ENCODE measurements around the gene DUSP7.

The DUSP7 gene

GRCh38 chr3:52056521-52056967, at the start of gene DUSP7:
Gene DUSP7, minus strand, starts transcription at chr3:52056571. Its CDS starts 205 bp downstream, at chr3:52056366.
- no peak for DNase-seq

- no peak for DNase-seq
Measured at GRCh38 chr3:52104684-52105640, 48.6 kb upstream of the DUSP7 start.

- no peak for DNase-seq
Measured at GRCh38 chr3:52102934-52103333, 46.6 kb upstream of the DUSP7 start.

GRCh38 chr3:52099001-52099401, 42.6 kb upstream of the DUSP7 start:
- no peak for DNase-seq

GRCh38 chr3:52097851-52098507, 41.6 kb upstream of the DUSP7 start:
- DNase-seq = no peak

- DNase-seq = no peak
Measured at GRCh38 chr3:52095990-52096775, 39.8 kb upstream of the DUSP7 start.

- DNase-seq = no peak
Measured at GRCh38 chr3:52094571-52095485, 38.5 kb upstream of the DUSP7 start.

- no peak for DNase-seq
Measured at GRCh38 chr3:52093756-52094545, 37.6 kb upstream of the DUSP7 start.

GRCh38 chr3:52092891-52093290, 36.5 kb upstream of the DUSP7 start:
- no peak for DNase-seq

GRCh38 chr3:52092271-52092660, 35.9 kb upstream of the DUSP7 start:
- DNase-seq = no peak

- DNase-seq = no peak
Measured at GRCh38 chr3:52091586-52092270, 35.4 kb upstream of the DUSP7 start.

GRCh38 chr3:52090933-52091468, 34.6 kb upstream of the DUSP7 start:
- no peak for DNase-seq

- DNase-seq = no peak
Measured at GRCh38 chr3:52090131-52090932, 34.0 kb upstream of the DUSP7 start.

- DNase-seq = no peak
Measured at GRCh38 chr3:52089691-52090090, 33.3 kb upstream of the DUSP7 start.

- no peak for DNase-seq
Measured at GRCh38 chr3:52088445-52089367, 32.3 kb upstream of the DUSP7 start.

GRCh38 chr3:52087731-52088130, 31.4 kb upstream of the DUSP7 start:
- no peak for DNase-seq

- no peak for DNase-seq
Measured at GRCh38 chr3:52086976-52087663, 30.7 kb upstream of the DUSP7 start.

- no peak for DNase-seq
Measured at GRCh38 chr3:52086461-52086860, 30.1 kb upstream of the DUSP7 start.

All from DMS153 (cell line).